HepG2 (cell line): ENCODE measurements around the gene RNF13. TPM values are rescaled to one million over a fixed set of nuclear protein-coding genes. Genes with fewer than 3 reads are reported as not detected.
A peak's percentile ranks its signal among the peaks of the same experiment; 100 is the strongest.

Experiments
- CCDC6 ChIP-seq: sonication (generic); formaldehyde crosslinking; IDR thresholded peaks from 2 replicates; pipeline ENCODE4 v1.8.1; 2022; ENCODE audit warnings: mild to moderate bottlenecking, missing genetic modification reagents, moderate library complexity
- ERF ChIP-seq: IDR thresholded peaks from 2 replicates; pipeline ENCODE4 v1.6.1; 2018; ENCODE audit warnings: missing biosample characterization, missing genetic modification reagents
- HOMEZ ChIP-seq: IDR thresholded peaks from 2 replicates; pipeline ENCODE4 v1.6.1; 2016; ENCODE audit warnings: low read depth
- ISL2 ChIP-seq: sonication (generic); formaldehyde crosslinking; IDR thresholded peaks from 2 replicates; pipeline ENCODE4 v1.5.0; 2020; ENCODE audit warnings: missing genetic modification reagents
- NCOA1 ChIP-seq: sonication (generic); formaldehyde crosslinking; IDR thresholded peaks from 2 replicates; pipeline ENCODE4 v1.9.0; 2021; ENCODE audit warnings: missing genetic modification reagents
- NFAT5 ChIP-seq: sonication (generic); formaldehyde crosslinking; IDR thresholded peaks from 2 replicates; pipeline ENCODE4 v1.4.0; 2020; ENCODE audit warnings: missing genetic modification reagents
- SIX1 ChIP-seq: sonication (generic); formaldehyde crosslinking; IDR thresholded peaks from 2 replicates; pipeline ENCODE4 v1.4.0; 2020; ENCODE audit warnings: missing genetic modification reagents, borderline replicate concordance
- TSC22D2 ChIP-seq: sonication (generic); formaldehyde crosslinking; IDR thresholded peaks from 2 replicates; pipeline ENCODE4 v1.5.1; 2020; ENCODE audit warnings: missing genetic modification reagents, mild to moderate bottlenecking, borderline replicate concordance
- ZNF691 ChIP-seq: sonication (generic); formaldehyde crosslinking; IDR thresholded peaks from 2 replicates; pipeline ENCODE4 v1.4.0; 2020; ENCODE audit warnings: missing genetic modification reagents, low read depth, mild to moderate bottlenecking, borderline replicate concordance
- ZNF850 ChIP-seq: sonication (generic); formaldehyde crosslinking; conservative IDR thresholded peaks from 2 replicates; pipeline ENCODE4 v1.9.0; 2021; ENCODE audit warnings: mild to moderate bottlenecking, missing genetic modification reagents
- polyA plus RNA-seq, 8 experiments: library from polyadenylated mRNA; depleted of rRNA in 3 of 8; stranded (reverse) in 7 of 8; unstranded in 1 of 8; fragments of >200 nt; fragmentation: Illumina TruSeq in 4 of 8; extraction: Trizol in 4 of 8; gene quantifications; 2 replicates each; pipeline versions ENCODE4 v1.2.1 to v1.2.3, GENCODE V29; 2011 to 2016; ENCODE audit warnings: low read depth in 4 of 8, missing spikeins in 1 of 8, mixed read lengths in 1 of 8; ENCODE audit not compliant: insufficient read depth in 1 of 8
- total RNA-seq, 5 experiments: library from RNA; depleted of rRNA; stranded (reverse); fragments of >200 nt; fragmentation: Illumina TruSeq; extraction: Trizol; gene quantifications; 2 replicates each; pipeline ENCODE4 v1.2.3, GENCODE V29; 2016; ENCODE audit warnings: low read depth in 1 of 5
- TF ChIP-seq, protein P1 (sequence below): sonication (generic); formaldehyde crosslinking; IDR thresholded peaks from 2 replicates; pipeline ENCODE4 v1.5.1; 2020; ENCODE audit warnings: mild to moderate bottlenecking, missing genetic modification reagents, borderline replicate concordance
- TF ChIP-seq, protein P2 (sequence below): IDR thresholded peaks from 2 replicates; pipeline ENCODE4 v1.6.1; 2016; ENCODE audit warnings: control low read depth
- TF ChIP-seq, protein P3 (sequence below): IDR thresholded peaks from 2 replicates; pipeline ENCODE4 v1.6.1; 2016; ENCODE audit warnings: mild to moderate bottlenecking, missing biosample characterization, missing genetic modification reagents

The RNF13 gene
- total and polyA plus RNA-seq, 2 of the 13 experiments (the other 11 are each of a cell fraction or from before 2014, with no cell fraction given) = 39.8 to 46.0 TPM

DNA sequence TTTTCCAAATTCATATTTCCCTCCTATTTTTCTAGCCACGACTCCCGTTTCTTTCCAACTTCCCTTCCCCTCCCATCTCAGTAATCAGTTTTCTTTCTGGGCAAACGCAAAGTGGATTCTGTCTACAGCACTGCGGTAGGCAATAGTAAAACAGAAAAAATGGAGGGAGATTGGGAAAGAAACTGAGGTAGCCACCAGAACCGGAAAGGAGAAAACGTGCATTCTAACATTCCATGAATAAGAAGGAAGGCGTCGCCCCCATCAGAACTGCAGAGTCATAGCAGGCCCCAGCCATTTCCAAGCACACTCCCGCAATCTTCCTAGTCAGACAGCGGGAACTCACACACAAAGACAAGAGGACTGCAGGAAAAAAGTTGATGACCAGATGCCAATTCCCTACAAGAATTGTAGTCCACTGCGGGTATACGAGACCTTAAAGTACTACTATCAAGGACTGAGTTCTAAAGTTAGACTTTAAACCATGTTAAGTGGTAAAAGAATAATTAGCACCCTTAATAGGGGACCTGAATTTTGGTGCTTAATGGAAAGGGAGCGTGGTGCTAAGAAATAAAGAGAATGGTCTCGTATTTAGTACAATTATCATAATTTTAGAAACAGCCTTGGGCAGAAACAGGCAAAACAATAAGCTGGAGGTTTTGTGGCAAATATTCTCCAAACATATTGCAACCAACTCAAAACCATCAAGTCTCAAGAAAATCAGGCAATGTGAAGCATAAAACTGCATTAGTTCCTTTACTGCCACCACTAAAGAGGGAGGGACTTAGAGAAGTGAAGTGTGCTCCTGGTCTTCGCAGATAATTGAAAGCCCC lies 156.3 kb downstream of the RNF13 start (continued):
- TF ChIP-seq, protein P1, sequence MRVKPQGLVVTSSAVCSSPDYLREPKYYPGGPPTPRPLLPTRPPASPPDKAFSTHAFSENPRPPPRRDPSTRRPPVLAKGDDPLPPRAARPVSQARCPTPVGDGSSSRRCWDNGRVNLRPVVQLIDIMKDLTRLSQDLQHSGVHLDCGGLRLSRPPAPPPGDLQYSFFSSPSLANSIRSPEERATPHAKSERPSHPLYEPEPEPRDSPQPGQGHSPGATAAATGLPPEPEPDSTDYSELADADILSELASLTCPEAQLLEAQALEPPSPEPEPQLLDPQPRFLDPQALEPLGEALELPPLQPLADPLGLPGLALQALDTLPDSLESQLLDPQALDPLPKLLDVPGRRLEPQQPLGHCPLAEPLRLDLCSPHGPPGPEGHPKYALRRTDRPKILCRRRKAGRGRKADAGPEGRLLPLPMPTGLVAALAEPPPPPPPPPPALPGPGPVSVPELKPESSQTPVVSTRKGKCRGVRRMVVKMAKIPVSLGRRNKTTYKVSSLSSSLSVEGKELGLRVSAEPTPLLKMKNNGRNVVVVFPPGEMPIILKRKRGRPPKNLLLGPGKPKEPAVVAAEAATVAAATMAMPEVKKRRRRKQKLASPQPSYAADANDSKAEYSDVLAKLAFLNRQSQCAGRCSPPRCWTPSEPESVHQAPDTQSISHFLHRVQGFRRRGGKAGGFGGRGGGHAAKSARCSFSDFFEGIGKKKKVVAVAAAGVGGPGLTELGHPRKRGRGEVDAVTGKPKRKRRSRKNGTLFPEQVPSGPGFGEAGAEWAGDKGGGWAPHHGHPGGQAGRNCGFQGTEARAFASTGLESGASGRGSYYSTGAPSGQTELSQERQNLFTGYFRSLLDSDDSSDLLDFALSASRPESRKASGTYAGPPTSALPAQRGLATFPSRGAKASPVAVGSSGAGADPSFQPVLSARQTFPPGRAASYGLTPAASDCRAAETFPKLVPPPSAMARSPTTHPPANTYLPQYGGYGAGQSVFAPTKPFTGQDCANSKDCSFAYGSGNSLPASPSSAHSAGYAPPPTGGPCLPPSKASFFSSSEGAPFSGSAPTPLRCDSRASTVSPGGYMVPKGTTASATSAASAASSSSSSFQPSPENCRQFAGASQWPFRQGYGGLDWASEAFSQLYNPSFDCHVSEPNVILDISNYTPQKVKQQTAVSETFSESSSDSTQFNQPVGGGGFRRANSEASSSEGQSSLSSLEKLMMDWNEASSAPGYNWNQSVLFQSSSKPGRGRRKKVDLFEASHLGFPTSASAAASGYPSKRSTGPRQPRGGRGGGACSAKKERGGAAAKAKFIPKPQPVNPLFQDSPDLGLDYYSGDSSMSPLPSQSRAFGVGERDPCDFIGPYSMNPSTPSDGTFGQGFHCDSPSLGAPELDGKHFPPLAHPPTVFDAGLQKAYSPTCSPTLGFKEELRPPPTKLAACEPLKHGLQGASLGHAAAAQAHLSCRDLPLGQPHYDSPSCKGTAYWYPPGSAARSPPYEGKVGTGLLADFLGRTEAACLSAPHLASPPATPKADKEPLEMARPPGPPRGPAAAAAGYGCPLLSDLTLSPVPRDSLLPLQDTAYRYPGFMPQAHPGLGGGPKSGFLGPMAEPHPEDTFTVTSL (CRISPR knock-in tag) = no peak
- TF ChIP-seq TSC22D2 (CRISPR knock-in tag) (no peak), NCOA1 (no peak), ERF (CRISPR knock-in tag) (peak; percentile 58; the same call in 1 of the 2 replicates), ZNF691 (CRISPR knock-in tag) (no peak), SIX1 (CRISPR knock-in tag) (no peak), NFAT5 (CRISPR knock-in tag) (no peak), CCDC6 (CRISPR knock-in tag) (no peak), ISL2 (CRISPR knock-in tag) (0 out of 2 replicates have a peak, but pooled peaks have one; percentile 26), HOMEZ (no peak), ZNF850 (no peak)
- TF ChIP-seq, protein P2, sequence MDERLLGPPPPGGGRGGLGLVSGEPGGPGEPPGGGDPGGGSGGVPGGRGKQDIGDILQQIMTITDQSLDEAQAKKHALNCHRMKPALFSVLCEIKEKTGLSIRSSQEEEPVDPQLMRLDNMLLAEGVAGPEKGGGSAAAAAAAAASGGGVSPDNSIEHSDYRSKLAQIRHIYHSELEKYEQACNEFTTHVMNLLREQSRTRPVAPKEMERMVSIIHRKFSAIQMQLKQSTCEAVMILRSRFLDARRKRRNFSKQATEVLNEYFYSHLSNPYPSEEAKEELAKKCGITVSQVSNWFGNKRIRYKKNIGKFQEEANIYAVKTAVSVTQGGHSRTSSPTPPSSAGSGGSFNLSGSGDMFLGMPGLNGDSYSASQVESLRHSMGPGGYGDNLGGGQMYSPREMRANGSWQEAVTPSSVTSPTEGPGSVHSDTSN = no peak
- TF ChIP-seq, protein P3, sequence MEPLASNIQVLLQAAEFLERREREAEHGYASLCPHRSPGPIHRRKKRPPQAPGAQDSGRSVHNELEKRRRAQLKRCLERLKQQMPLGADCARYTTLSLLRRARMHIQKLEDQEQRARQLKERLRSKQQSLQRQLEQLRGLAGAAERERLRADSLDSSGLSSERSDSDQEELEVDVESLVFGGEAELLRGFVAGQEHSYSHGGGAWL = no peak
